NB4 (cell line): ENCODE data around the gene AIG1.

Source experiments
- POLR2A ChIP-seq: IDR thresholded peaks from 2 replicates; pipeline ENCODE4 v1.6.1; 2011; ENCODE audit warnings: mild to moderate bottlenecking; ENCODE audit not compliant: insufficient read length; ENCODE audit errors: extremely low read depth
- TF ChIP-seq, protein P1 (sequence below): IDR thresholded peaks from one replicate; pipeline ENCODE4 v1.5.1; 2012; ENCODE audit warnings: low read depth, low read length

DNA sequence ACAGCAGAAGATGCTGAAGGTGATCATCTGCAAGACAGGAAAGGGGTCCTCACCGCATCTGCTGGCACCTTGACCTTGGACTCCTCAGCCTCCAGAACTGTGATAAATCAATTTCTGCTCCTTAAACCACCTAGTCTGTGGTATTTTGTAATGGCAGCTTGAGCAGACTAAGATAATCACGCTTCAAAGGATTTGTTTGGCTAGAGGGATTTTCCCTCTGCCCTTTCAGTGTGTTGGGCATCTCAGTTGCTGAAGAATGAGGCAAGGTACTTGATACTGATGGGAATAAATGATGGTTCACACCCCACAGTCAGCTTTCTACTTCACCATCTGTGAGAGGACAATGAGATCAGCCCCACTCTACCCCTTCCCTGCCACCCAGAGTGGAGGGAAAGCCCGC lies 329.6 kb downstream of the AIG1 start:
- TF ChIP-seq, protein P1, sequence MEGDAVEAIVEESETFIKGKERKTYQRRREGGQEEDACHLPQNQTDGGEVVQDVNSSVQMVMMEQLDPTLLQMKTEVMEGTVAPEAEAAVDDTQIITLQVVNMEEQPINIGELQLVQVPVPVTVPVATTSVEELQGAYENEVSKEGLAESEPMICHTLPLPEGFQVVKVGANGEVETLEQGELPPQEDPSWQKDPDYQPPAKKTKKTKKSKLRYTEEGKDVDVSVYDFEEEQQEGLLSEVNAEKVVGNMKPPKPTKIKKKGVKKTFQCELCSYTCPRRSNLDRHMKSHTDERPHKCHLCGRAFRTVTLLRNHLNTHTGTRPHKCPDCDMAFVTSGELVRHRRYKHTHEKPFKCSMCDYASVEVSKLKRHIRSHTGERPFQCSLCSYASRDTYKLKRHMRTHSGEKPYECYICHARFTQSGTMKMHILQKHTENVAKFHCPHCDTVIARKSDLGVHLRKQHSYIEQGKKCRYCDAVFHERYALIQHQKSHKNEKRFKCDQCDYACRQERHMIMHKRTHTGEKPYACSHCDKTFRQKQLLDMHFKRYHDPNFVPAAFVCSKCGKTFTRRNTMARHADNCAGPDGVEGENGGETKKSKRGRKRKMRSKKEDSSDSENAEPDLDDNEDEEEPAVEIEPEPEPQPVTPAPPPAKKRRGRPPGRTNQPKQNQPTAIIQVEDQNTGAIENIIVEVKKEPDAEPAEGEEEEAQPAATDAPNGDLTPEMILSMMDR = no peak
- no peak for TF ChIP-seq POLR2A
